ENCODE data around the gene TC2N.
"Not testable (repeated sequence)": the region's sequence is repeated elsewhere in the genome, so short reads cannot be mapped to it uniquely, and the experiment has no call there.

TC2N gene

DNA sequence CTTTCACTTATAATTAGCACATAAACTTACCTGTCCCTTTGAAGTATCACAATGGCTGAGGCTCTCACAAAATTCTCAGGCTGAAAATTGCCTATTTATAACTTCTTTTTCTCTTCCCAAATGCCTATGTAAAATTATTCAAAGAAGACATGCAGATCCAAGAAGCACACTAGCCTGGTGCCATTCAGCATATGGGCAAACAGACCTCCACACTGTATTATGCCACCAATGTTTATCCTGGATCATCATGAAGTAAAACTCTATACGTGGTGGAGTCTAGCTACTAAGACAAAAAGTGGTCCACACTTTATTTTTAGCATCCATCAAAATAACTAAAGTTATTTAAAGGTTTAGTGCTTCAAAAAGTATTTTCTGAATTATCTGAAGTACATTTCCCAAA, 15.8 kb downstream of the TC2N start:
- Histone ChIP-seq H3K9me3 (ENCODE audit: insufficient read depth, low read length, severe bottlenecking) (no peaks in the 10 kb centered on the region), H3K79me2 (ENCODE audit: insufficient read depth, low read length) (no peaks in the 10 kb centered on the region), H3K27me3 (ENCODE audit: insufficient read depth, low read length, poor library complexity) (no peaks in the 10 kb centered on the region), H3K9ac (ENCODE audit: low read depth, low read length) (no peak overlapping the region), H3K4me3 (ENCODE audit: low read depth in 1 of 2, low read length in 2 of 2) (no peak overlapping the region), H3K36me3 (ENCODE audit: insufficient read depth, low read length) (no peaks in the 10 kb centered on the region), H2AFZ (ENCODE audit: low read depth, low read length) (no peak overlapping the region), H4K20me1 (ENCODE audit: insufficient read depth, low read length) (no peaks in the 10 kb centered on the region), H3K4me1 (ENCODE audit: insufficient read depth, low read length) (0 out of 2 replicates have a peak, but pooled peaks cover 2% of the 10 kb centered on the region), H3K4me2 (ENCODE audit: insufficient read depth, low read length) (no peak overlapping the region), H3K27ac (ENCODE audit: low read length) (no peak overlapping the region)
- ATAC-seq (ENCODE audit: insufficient read depth, low read depth) (no peak), DNase-seq (no peak)
- TF ChIP-seq EZH2 (IDR thresholded peaks at IDR 0.05; ENCODE audit: borderline replicate concordance, low read depth, low read length, severe bottlenecking): no peak
- TF ChIP-seq CTCF (IDR thresholded peaks at IDR 0.05; ENCODE audit: borderline replicate concordance, extremely low read depth, low read length, poor library complexity, severe bottlenecking): no peak

- Histone ChIP-seq H4K20me1 (ENCODE audit: insufficient read depth, low read length) (no peaks in the 10 kb centered on the region), H3K4me2 (ENCODE audit: insufficient read depth, low read length) (no peak overlapping the region), H3K9me3 (ENCODE audit: insufficient read depth, low read length, severe bottlenecking) (no peaks in the 10 kb centered on the region), H3K27me3 (ENCODE audit: insufficient read depth, low read length, poor library complexity) (no peaks in the 10 kb centered on the region), H3K9ac (ENCODE audit: low read depth, low read length) (no peak overlapping the region), H3K79me2 (ENCODE audit: insufficient read depth, low read length) (no peaks in the 10 kb centered on the region), H3K36me3 (ENCODE audit: insufficient read depth, low read length) (no peaks in the 10 kb centered on the region), H3K27ac (ENCODE audit: low read length) (no peak overlapping the region), H3K4me1 (ENCODE audit: insufficient read depth, low read length) (no peaks in the 10 kb centered on the region), H3K4me3 (ENCODE audit: low read depth in 1 of 2, low read length in 2 of 2) (no peak overlapping the region), H2AFZ (ENCODE audit: low read depth, low read length) (no peak overlapping the region)
- TF ChIP-seq EZH2 (IDR thresholded peaks at IDR 0.05; ENCODE audit: borderline replicate concordance, low read depth, low read length, severe bottlenecking): no peak
- no peak for TF ChIP-seq CTCF (IDR thresholded peaks at IDR 0.05; ENCODE audit: borderline replicate concordance, extremely low read depth, low read length, poor library complexity, severe bottlenecking)
- DNase-seq (no peak), ATAC-seq (ENCODE audit: insufficient read depth, low read depth) (no peak)
Measured at GRCh38 chr14:91848504-91849001, 18.8 kb downstream of the TC2N start.

- no peaks in the 10 kb centered on the region for H3K27me3 ChIP-seq (ENCODE audit: insufficient read depth, low read length, poor library complexity)
- H3K4me1 ChIP-seq (ENCODE audit: insufficient read depth, low read length): no peaks in the 10 kb centered on the region
- no peaks in the 10 kb centered on the region for H3K9me3 ChIP-seq (ENCODE audit: insufficient read depth, low read length, severe bottlenecking)
- no peaks in the 10 kb centered on the region for H3K36me3 ChIP-seq (ENCODE audit: insufficient read depth, low read length)
- no peak overlapping the region for H3K9ac ChIP-seq (ENCODE audit: low read depth, low read length)
- no peak for DNase-seq
- no peak for TF ChIP-seq CTCF (IDR thresholded peaks at IDR 0.05; ENCODE audit: borderline replicate concordance, extremely low read depth, low read length, poor library complexity, severe bottlenecking)
- no peak for TF ChIP-seq EZH2 (IDR thresholded peaks at IDR 0.05; ENCODE audit: borderline replicate concordance, low read depth, low read length, severe bottlenecking)
- H4K20me1 ChIP-seq (ENCODE audit: insufficient read depth, low read length): no peaks in the 10 kb centered on the region
- H3K79me2 ChIP-seq (ENCODE audit: insufficient read depth, low read length): no peaks in the 10 kb centered on the region
- no peak overlapping the region for H3K27ac ChIP-seq (ENCODE audit: low read length)
- no peak overlapping the region for H3K4me2 ChIP-seq (ENCODE audit: insufficient read depth, low read length)
- no peak overlapping the region for H3K4me3 ChIP-seq (ENCODE audit: low read depth in 1 of 2, low read length in 2 of 2)
- ATAC-seq (ENCODE audit: insufficient read depth, low read depth): no peak
- no peak overlapping the region for H2AFZ ChIP-seq (ENCODE audit: low read depth, low read length)
Measured at GRCh38 chr14:91847693-91848092, 19.6 kb downstream of the TC2N start.

GRCh38 chr14:91845652-91846051, 21.7 kb downstream of the TC2N start:
- H3K4me1 ChIP-seq (ENCODE audit: insufficient read depth, low read length): no peaks in the 10 kb centered on the region
- no peaks in the 10 kb centered on the region for H3K27me3 ChIP-seq (ENCODE audit: insufficient read depth, low read length, poor library complexity)
- no peaks in the 10 kb centered on the region for H3K36me3 ChIP-seq (ENCODE audit: insufficient read depth, low read length)
- H3K27ac ChIP-seq (ENCODE audit: low read length): no peak overlapping the region
- TF ChIP-seq CTCF (IDR thresholded peaks at IDR 0.05; ENCODE audit: borderline replicate concordance, extremely low read depth, low read length, poor library complexity, severe bottlenecking): no peak
- TF ChIP-seq EZH2 (IDR thresholded peaks at IDR 0.05; ENCODE audit: borderline replicate concordance, low read depth, low read length, severe bottlenecking): no peak
- ATAC-seq (ENCODE audit: insufficient read depth, low read depth): no peak
- H3K79me2 ChIP-seq (ENCODE audit: insufficient read depth, low read length): no peaks in the 10 kb centered on the region
- H3K4me2 ChIP-seq (ENCODE audit: insufficient read depth, low read length): no peak overlapping the region
- H3K9me3 ChIP-seq (ENCODE audit: insufficient read depth, low read length, severe bottlenecking): no peaks in the 10 kb centered on the region
- H3K9ac ChIP-seq (ENCODE audit: low read depth, low read length): no peak overlapping the region
- H4K20me1 ChIP-seq (ENCODE audit: insufficient read depth, low read length): no peaks in the 10 kb centered on the region
- H2AFZ ChIP-seq (ENCODE audit: low read depth, low read length): no peak overlapping the region
- DNase-seq: no peak
- no peak overlapping the region for H3K4me3 ChIP-seq (ENCODE audit: low read depth in 1 of 2, low read length in 2 of 2)

DNA sequence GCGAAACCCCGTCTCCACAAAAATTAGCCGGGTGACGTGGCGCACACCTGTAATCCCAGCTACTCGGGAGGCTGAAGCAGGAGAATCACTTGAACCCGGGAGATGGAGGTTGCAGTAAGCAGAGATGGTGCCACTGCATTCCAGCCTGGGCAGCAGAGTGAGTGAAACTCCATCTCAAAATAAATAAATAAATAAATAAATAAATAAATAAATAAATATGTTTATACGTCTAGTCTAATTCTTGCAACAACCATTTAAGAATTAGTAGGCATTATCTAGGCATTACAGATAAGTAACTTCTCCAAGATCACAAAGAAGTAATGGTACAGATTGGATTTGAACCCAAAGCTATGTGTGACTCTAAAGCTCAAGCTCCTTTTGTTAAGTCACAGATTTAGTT, 22.3 kb downstream of the TC2N start:
- H3K27ac ChIP-seq (ENCODE audit: low read length); H3K4me2 ChIP-seq (ENCODE audit: insufficient read depth, low read length); H3K9me3 ChIP-seq (ENCODE audit: insufficient read depth, low read length, severe bottlenecking); H3K27me3 ChIP-seq (ENCODE audit: insufficient read depth, low read length, poor library complexity); H3K4me3 ChIP-seq (ENCODE audit: low read depth in 1 of 2, low read length in 2 of 2); H4K20me1 ChIP-seq (ENCODE audit: insufficient read depth, low read length); H2AFZ ChIP-seq (ENCODE audit: low read depth, low read length); H3K79me2 ChIP-seq (ENCODE audit: insufficient read depth, low read length); H3K4me1 ChIP-seq (ENCODE audit: insufficient read depth, low read length); H3K36me3 ChIP-seq (ENCODE audit: insufficient read depth, low read length); ATAC-seq (ENCODE audit: insufficient read depth, low read depth); H3K9ac ChIP-seq (ENCODE audit: low read depth, low read length); DNase-seq: not testable (repeated sequence)

Data from DND-41 (cell line).